ENCODE data around the gene CSAG3.
"Not testable (repeated sequence)": the region's sequence is repeated elsewhere in the genome, so short reads cannot be mapped to it uniquely, and the experiment has no call there.

CSAG3 gene

GRCh38 chrX:152758918-152759317 is at the start of gene CSAG3:
TSS of gene CSAG3 (plus strand) at chrX:152759218.
- not testable (repeated sequence) for DNase-seq

GRCh38 chrX:152713195-152713594 is 45.8 kb upstream of the CSAG3 start:
- not testable (repeated sequence) for DNase-seq

GRCh38 chrX:152713815-152714787 is 44.9 kb upstream of the CSAG3 start, which contains the start of gene MAGEA2B:
TSS of gene MAGEA2B (plus strand) at chrX:152714628. CDS start at chrX:152717107, 2,479 bp downstream.
- not testable (repeated sequence) for DNase-seq

DNA sequence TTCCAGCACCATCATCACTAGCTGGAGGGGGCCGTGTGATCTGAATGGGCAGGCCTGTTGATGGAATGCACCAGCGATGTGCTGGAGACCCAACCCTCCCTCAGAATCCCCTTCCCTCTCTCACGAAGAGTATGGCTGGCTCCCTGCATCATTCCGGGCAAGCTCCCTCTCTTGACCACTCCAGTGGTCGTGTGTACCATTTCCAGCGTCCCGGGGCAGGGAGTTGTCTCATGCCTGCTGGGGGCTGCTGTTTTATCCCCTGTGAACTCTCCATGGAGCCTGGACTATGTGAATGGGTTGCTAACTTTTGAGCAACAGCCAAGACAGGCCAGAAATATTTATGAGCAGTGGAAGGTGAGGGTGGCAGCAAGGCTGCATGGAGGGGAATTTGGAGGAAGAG is 33.6 kb upstream of the CSAG3 start:
- no peak for DNase-seq

- DNase-seq = no peak
Observed at GRCh38 chrX:152733261-152733975, 25.6 kb upstream of the CSAG3 start, which contains the start of the genes CSAG1 and MAGEA12. TSS of gene CSAG1 (minus strand) at chrX:152733721. CDS start at chrX:152732460, 1,261 bp downstream. TSS of gene MAGEA12 (plus strand) at chrX:152733757. CDS start at chrX:152736162, 2,405 bp downstream.

DNA sequence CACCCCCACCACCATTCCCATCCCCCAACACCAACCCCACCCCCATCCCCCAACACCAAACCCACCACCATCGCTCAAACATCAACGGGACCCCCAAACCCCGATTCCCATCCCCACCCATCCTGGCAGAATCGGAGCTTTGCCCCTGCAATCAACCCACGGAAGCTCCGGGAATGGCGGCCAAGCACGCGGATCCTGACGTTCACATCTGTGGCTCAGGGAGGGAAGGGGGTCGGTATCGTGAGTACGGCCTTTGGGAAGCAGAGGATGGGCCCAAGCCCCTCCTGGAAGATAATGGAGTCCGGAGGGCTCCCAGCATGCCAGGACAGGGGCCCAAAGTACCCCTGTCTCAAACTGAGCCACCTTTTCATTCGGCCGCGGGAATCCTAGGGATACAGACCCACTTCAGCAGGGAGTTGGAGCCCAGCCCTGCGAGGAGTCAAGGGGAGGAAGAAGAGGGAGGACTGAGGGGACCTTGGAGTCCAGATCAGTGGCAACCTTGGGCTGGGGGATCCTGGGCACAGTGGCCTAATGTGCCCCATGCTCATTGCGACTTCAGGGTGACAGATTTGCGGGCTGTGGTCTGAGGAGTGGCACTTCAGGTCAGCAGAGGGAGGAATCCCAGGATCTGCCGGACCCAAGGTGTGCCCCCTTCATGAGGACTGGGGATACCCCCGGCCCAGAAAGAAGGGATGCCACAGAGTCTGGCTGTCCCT is 24.7 kb upstream of the CSAG3 start:
- not testable (repeated sequence) for DNase-seq

GRCh38 chrX:152735101-152735500 is 23.9 kb upstream of the CSAG3 start:
- no peak for DNase-seq

- DNase-seq = no peak
Observed at GRCh38 chrX:152735860-152736511, 23.0 kb upstream of the CSAG3 start.

DNA sequence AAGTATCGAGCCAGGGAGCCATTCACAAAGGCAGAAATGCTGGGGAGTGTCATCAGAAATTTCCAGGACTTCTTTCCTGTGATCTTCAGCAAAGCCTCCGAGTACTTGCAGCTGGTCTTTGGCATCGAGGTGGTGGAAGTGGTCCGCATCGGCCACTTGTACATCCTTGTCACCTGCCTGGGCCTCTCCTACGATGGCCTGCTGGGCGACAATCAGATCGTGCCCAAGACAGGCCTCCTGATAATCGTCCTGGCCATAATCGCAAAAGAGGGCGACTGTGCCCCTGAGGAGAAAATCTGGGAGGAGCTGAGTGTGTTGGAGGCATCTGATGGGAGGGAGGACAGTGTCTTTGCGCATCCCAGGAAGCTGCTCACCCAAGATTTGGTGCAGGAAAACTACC is 22.5 kb upstream of the CSAG3 start:
- not testable (repeated sequence) for DNase-seq

- DNase-seq = no peak
Observed at GRCh38 chrX:152738560-152738959, 20.5 kb upstream of the CSAG3 start.

- not testable (repeated sequence) for DNase-seq
Observed at GRCh38 chrX:152753686-152754650, 5.0 kb upstream of the CSAG3 start, which contains the start of gene MAGEA2. TSS of gene MAGEA2 (minus strand) at chrX:152753842. CDS start at chrX:152751363, 2,479 bp downstream.

GRCh38 chrX:152754871-152755270 is 4.1 kb upstream of the CSAG3 start:
- DNase-seq = not testable (repeated sequence)

GRCh38 chrX:152759544-152759943 is 526 bp downstream of the CSAG3 start:
- not testable (repeated sequence) for DNase-seq

- DNase-seq = not testable (repeated sequence)
Observed at GRCh38 chrX:152761582-152761981, 2.6 kb downstream of the CSAG3 start.

GRCh38 chrX:152766562-152766961 is 7.5 kb downstream of the CSAG3 start:
- DNase-seq = not testable (repeated sequence)

DNA sequence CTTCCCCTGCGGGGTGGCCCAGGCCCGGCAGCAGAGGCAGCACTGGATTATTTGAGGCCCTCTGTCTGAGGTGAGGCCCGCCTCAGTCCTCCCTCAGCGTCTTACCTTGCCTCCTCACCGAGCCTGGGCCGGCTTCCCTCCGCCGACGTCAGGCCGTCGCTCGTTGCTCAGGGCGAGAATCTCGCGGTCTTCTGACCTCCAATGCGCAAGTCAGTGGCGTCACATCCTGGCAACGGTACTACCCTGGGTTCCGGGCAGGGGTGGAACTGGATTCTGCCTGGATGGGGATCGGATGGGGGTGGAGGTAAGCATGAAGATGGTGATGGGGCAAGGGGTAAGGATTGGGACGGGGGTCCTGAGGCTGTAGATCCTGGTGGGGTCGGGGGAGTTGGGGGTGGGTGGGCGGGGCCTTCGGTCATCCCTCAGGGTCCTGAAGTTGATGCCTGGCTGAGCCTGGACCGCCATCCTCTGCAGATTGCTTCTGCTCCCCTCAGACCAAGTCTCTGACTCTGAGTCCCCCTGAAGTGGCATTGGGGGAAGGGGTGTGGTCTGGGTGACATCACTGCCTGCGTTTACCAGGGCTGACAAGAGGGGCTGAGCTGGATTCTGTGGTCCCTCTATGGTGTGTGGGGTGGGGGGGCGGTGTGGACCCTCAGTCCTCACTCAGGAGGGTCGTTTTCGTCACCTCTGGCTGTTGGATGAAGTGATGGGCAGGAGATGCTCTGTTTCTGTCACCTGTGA is 10.7 kb downstream of the CSAG3 start, which contains the start of gene MAGEA6:
Gene MAGEA6, minus strand, starts transcription at position 141 of the 741 bp plus-strand sequence. CDS start 2,039 bp downstream, outside the sequence.
- DNase-seq = not testable (repeated sequence)

GRCh38 chrX:152787062-152787461 is 28.0 kb downstream of the CSAG3 start:
- not testable (repeated sequence) for DNase-seq

GRCh38 chrX:152798945-152799344 is 39.9 kb downstream of the CSAG3 start:
- DNase-seq = no peak

GRCh38 chrX:152806035-152806434 is 47.0 kb downstream of the CSAG3 start:
- no peak for DNase-seq
